SK-N-MC (cell line): ENCODE measurements around the gene SCRN2.

Experiments used
- DNase-seq: peaks from one replicate; pipeline ENCODE4 v3.0.0-alpha.2; 2011; ENCODE audit warnings: low read depth, low spot score
- H3K27ac ChIP-seq: fragments of 200-600 bp; sonication (generic); 2 replicates; pipeline ENCODE4 v1.5.1; 2016; ENCODE audit warnings: mixed run types
- H3K36me3 ChIP-seq: fragments of 200-600 bp; sonication (generic); 2 replicates; pipeline ENCODE4 v1.6.1; 2017; ENCODE audit warnings: antibody characterized with exemption, low read length, mixed read lengths; ENCODE audit not compliant: insufficient read depth
- H3K4me3 ChIP-seq: fragments of 200-600 bp; sonication (generic); 2 replicates; pipeline ENCODE4 v1.5.1; 2016
- H3K9ac ChIP-seq: fragments of 200-600 bp; sonication (generic); 2 replicates; pipeline ENCODE4 v1.8.0; 2017; ENCODE audit warnings: mixed run types, mixed read lengths; ENCODE audit not compliant: insufficient read length
- H3K9me3 ChIP-seq: fragments of 200-600 bp; sonication (generic); 2 replicates; pipeline ENCODE4 v1.6.1; 2017; ENCODE audit warnings: low read depth, mild to moderate bottlenecking, antibody characterized with exemption, low read length, moderate library complexity, mixed read lengths
- EZH2 ChIP-seq: fragments of 200-600 bp; sonication (generic); IDR thresholded peaks from one replicate; pipeline ENCODE4 v1.6.1; 2017; ENCODE audit warnings: antibody characterized with exemption
- FOXP2 ChIP-seq: optimal IDR thresholded peaks from 2 replicates; pipeline ENCODE3; 2011; ENCODE audit warnings: mild to moderate bottlenecking, moderate library complexity; ENCODE audit not compliant: insufficient read depth; ENCODE audit errors: extremely low read length, control extremely low read depth
- POLR2AphosphoS5 ChIP-seq: IDR thresholded peaks from 2 replicates; pipeline ENCODE4 v1.6.1; 2012; ENCODE audit warnings: mild to moderate bottlenecking, low read depth, low read length, borderline replicate concordance

The SCRN2 gene

GRCh38 chr17:47807421-47807820, 33.7 kb downstream of the SCRN2 start:
- no peak overlapping the region for H3K4me3 ChIP-seq
- DNase-seq: no peak
- no peaks in the 10 kb centered on the region for H3K36me3 ChIP-seq
- TF ChIP-seq EZH2: no peak
- TF ChIP-seq POLR2AphosphoS5: no peak
- no peak for TF ChIP-seq FOXP2
- no peak overlapping the region for H3K27ac ChIP-seq
- H3K9me3 ChIP-seq: no peaks in the 10 kb centered on the region
- H3K9ac ChIP-seq: no peak overlapping the region

- H3K9ac ChIP-seq: no peak overlapping the region
- H3K4me3 ChIP-seq: no peak overlapping the region
- no peaks in the 10 kb centered on the region for H3K9me3 ChIP-seq
- no peak overlapping the region for H3K27ac ChIP-seq
- H3K36me3 ChIP-seq: no peaks in the 10 kb centered on the region
- TF ChIP-seq FOXP2 (no peak), EZH2 (no peak), POLR2AphosphoS5 (no peak)
- DNase-seq: no peak
Observed at GRCh38 chr17:47806913-47807255, 34.2 kb downstream of the SCRN2 start.

GRCh38 chr17:47806026-47806912, 34.8 kb downstream of the SCRN2 start:
- Histone ChIP-seq H3K27ac (no peak overlapping the region), H3K4me3 (no peak overlapping the region), H3K9me3 (no peaks in the 10 kb centered on the region), H3K36me3 (no peaks in the 10 kb centered on the region), H3K9ac (no peak overlapping the region)
- DNase-seq: no peak
- no peak for TF ChIP-seq EZH2
- no peak for TF ChIP-seq FOXP2
- no peak for TF ChIP-seq POLR2AphosphoS5

- H3K9ac ChIP-seq: no peak overlapping the region
- H3K4me3 ChIP-seq: no peak overlapping the region
- TF ChIP-seq FOXP2: no peak
- no peak for TF ChIP-seq POLR2AphosphoS5
- TF ChIP-seq EZH2: no peak
- no peak overlapping the region for H3K27ac ChIP-seq
- DNase-seq: no peak
- H3K36me3 ChIP-seq: no peaks in the 10 kb centered on the region
- H3K9me3 ChIP-seq: no peaks in the 10 kb centered on the region
Observed at GRCh38 chr17:47804461-47804860, 36.6 kb downstream of the SCRN2 start.

- H3K36me3 ChIP-seq: no peaks in the 10 kb centered on the region
- no peak for DNase-seq
- H3K27ac ChIP-seq: no peak overlapping the region
- TF ChIP-seq POLR2AphosphoS5 (no peak), FOXP2 (no peak), EZH2 (no peak)
- no peak overlapping the region for H3K4me3 ChIP-seq
- H3K9ac ChIP-seq: no peak overlapping the region
- H3K9me3 ChIP-seq: no peaks in the 10 kb centered on the region
Observed at GRCh38 chr17:47803751-47804150, 37.3 kb downstream of the SCRN2 start.

- no peak for TF ChIP-seq FOXP2
- TF ChIP-seq EZH2: no peak
- no peak for TF ChIP-seq POLR2AphosphoS5
- no peak for DNase-seq
Observed at GRCh38 chr17:47803201-47803600, 37.9 kb downstream of the SCRN2 start.

GRCh38 chr17:47802341-47803022, 38.6 kb downstream of the SCRN2 start:
- Histone ChIP-seq H3K4me3 (no peak overlapping the region), H3K9me3 (no peaks in the 10 kb centered on the region), H3K9ac (no peak overlapping the region), H3K36me3 (no peaks in the 10 kb centered on the region), H3K27ac (no peak overlapping the region)
- no peak for DNase-seq
- TF ChIP-seq FOXP2: no peak
- no peak for TF ChIP-seq POLR2AphosphoS5
- no peak for TF ChIP-seq EZH2

More at GRCh38 chr17:47803201-47803600, 37.9 kb downstream of the SCRN2 start:
- H3K36me3 ChIP-seq: no peaks in the 10 kb centered on the region
- H3K4me3 ChIP-seq: no peak overlapping the region
- no peaks in the 10 kb centered on the region for H3K9me3 ChIP-seq
- H3K9ac ChIP-seq: no peak overlapping the region
- no peak overlapping the region for H3K27ac ChIP-seq

GRCh38 chr17:47801906-47802305, 39.2 kb downstream of the SCRN2 start:
- TF ChIP-seq FOXP2 (no peak), POLR2AphosphoS5 (no peak), EZH2 (no peak)
- Histone ChIP-seq H3K4me3 (no peak overlapping the region), H3K9me3 (no peaks in the 10 kb centered on the region), H3K9ac (no peak overlapping the region), H3K27ac (no peak overlapping the region), H3K36me3 (no peaks in the 10 kb centered on the region)
- no peak for DNase-seq
